Transverse colon (tissue), 4 donors: ENCODE data around the gene GPC6. TPM values are rescaled to one million over a fixed set of nuclear protein-coding genes. Genes with fewer than 3 reads are reported as not detected.

Source experiments
- DNase-seq: peaks from one replicate; pipeline ENCODE4 v3.0.0-alpha.2; 2019
- H3K27ac ChIP-seq, 4 donors: fragments of 200-600 bp; sonication (generic); 2 replicates each; pipeline ENCODE4 v1.5.1; 2016 to 2018; ENCODE audit warnings: inconsistent platforms in 4 of 4
- H3K27me3 ChIP-seq: fragments of 200-600 bp; sonication (generic); 2 replicates; pipeline ENCODE4 v1.5.1; 2017; ENCODE audit warnings: inconsistent platforms
- H3K36me3 ChIP-seq, 4 donors: fragments of 200-600 bp; sonication (generic); 2 replicates each; pipeline ENCODE4 v1.5.1; 2017 to 2019; ENCODE audit warnings: inconsistent platforms in 4 of 4
- H3K4me1 ChIP-seq, 4 donors: fragments of 200-600 bp; sonication (generic); 2 replicates each; pipeline ENCODE4 v1.5.1; 2017 to 2020; ENCODE audit warnings: inconsistent platforms in 4 of 4
- H3K4me3 ChIP-seq, 4 donors: fragments of 200-600 bp; sonication (generic); 1 replicate in 1 of 4; 2 replicates in 3 of 4; pipeline versions ENCODE4 v1.5.1 to v1.6.1; 2017 to 2019; ENCODE audit warnings: inconsistent platforms in 4 of 4
- H3K9me3 ChIP-seq, 2 donors: fragments of 200-600 bp; sonication (generic); 2 replicates each; pipeline ENCODE4 v1.5.1; 2017 to 2019; ENCODE audit warnings: inconsistent platforms in 2 of 2
- CTCF ChIP-seq, 5 experiments: fragments of 200-600 bp in 3 of 5; fragments of 450-650 bp in 2 of 5; sonication (generic) in 3 of 5; IDR thresholded peaks; 1 replicate in 2 of 5; 2 replicates in 3 of 5; pipeline ENCODE4 v1.5.1; 2016 to 2017; ENCODE audit warnings: antibody characterized with exemption in 5 of 5, inconsistent platforms in 3 of 5, mild to moderate bottlenecking in 2 of 5, moderate library complexity in 1 of 5
- EP300 ChIP-seq: sonication (generic); formaldehyde crosslinking; IDR thresholded peaks from one replicate; pipeline ENCODE4 v1.6.1; 2017; ENCODE audit warnings: antibody characterized with exemption, low read depth
- POLR2A ChIP-seq: fragments of 450-650 bp; IDR thresholded peaks from one replicate; pipeline ENCODE4 v1.6.1; 2016; ENCODE audit warnings: antibody characterized with exemption, mild to moderate bottlenecking, moderate library complexity
- POLR2AphosphoS5 ChIP-seq, 3 donors: sonication (generic); formaldehyde crosslinking; IDR thresholded peaks; one replicate each; pipeline ENCODE4 v1.6.1; 2016; ENCODE audit warnings: antibody characterized with exemption in 3 of 3
- WGBS, 2 donors: methylation state at CpG; one replicate each; pipeline ENCODE4 v1.1.5; 2018; ENCODE audit warnings: low coverage in 1 of 2; 5-methylcytosine and 5-hydroxymethylcytosine counted together
- in situ Hi-C, 4 donors: fragments of 200-750 bp; cut with MboI; loops; one replicate each; pipeline versions ENCODE4 v1.15.0 to v1.15.1; 2017; ENCODE audit warnings: low sequenced_read_pairs in 3 of 4, low pct_ligation_motif_present in 1 of 4, low pct_unique_long_range_greater_than_20kb in 1 of 4
- intact Hi-C: fragments of 100-400 bp; cut with DNase I; formaldehyde crosslinking; loops from one replicate; pipeline ENCODE4 v1.15.1; 2023; ENCODE audit warnings: low total_unique reads
- total RNA-seq, 4 donors: library from RNA; depleted of rRNA; stranded (reverse); fragments of >200 nt; gene quantifications; one replicate each; pipeline ENCODE4 v1.1.0, GENCODE V29; 2016

The GPC6 gene
- total RNA-seq, 4 donors from 2014 or later = 0.75 to 5.7 (median 4.0) TPM

DNA sequence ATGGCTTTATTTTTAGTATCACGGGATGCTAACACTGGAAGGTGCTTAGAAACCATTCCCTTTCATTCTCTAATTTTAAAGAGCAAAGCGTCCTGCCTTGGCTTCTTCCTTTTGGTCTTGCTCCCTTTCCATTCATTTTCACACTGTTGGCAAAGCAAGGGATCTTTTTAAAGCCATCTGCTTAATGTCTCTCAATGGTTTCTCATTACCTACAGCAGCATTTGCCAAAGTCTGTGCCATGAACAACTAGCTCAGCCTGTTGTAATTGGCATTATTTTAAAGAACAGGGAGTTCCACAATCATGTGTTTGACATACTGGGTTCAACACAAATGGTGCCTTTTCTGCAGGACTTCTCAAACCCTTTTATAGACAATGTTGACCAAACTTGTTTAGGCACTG is 444.3 kb downstream of the GPC6 start:
- no peaks in the 10 kb centered on the region for H3K27me3 ChIP-seq

DNA sequence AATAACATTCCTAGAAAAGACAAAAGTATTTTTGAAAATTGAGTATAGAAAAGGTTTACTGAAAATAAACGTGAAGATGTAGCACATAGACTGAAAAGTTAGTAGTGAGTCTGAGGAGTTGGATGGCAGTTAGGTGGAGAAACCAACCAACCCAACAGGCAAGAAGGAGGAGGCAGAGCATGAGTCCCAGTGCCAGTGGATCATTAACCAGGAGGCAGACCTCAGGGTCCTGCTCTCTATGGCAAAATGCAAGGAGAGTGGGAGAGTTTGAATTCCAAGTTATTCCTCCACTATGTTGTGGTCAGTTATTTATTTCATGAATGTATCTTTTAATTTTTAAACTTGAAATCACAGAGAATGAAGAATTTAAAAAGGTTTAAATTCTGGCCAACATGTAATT is 446.4 kb downstream of the GPC6 start:
- no peak overlapping the region for H3K4me3 ChIP-seq
- H3K4me1 ChIP-seq = no peaks in the 10 kb centered on the region
- DNase-seq = no peak
- 83 to 88% methylated on average over 1 of the region's 1 CpG for WGBS, 2 donors
- H3K9me3 ChIP-seq = no peaks in the 10 kb centered on the region
- H3K27ac ChIP-seq = no peak overlapping the region
- in situ Hi-C loops = no loop called here
- intact Hi-C loops = no loop called here
- TF ChIP-seq POLR2AphosphoS5 (IDR thresholded peaks at IDR 0.05) (no peak), EP300 (no peak), CTCF (IDR thresholded peaks at IDR 0.05) (no peak), POLR2A (no peak)
- H3K36me3 ChIP-seq = no peaks in the 10 kb centered on the region
- no peaks in the 10 kb centered on the region for H3K27me3 ChIP-seq

More for the DNA sequence above, 444.3 kb downstream of the GPC6 start:
- peak in 1 of 3 donors; percentile 10 for TF ChIP-seq POLR2AphosphoS5 (IDR thresholded peaks at IDR 0.05)
- no peak for TF ChIP-seq POLR2A
- intact Hi-C loops = no loop called here
- no peaks in the 10 kb centered on the region for H3K36me3 ChIP-seq
- DNase-seq = no peak
- in situ Hi-C loops = no loop called here
- no peaks in the 10 kb centered on the region for H3K4me1 ChIP-seq
- no peaks in the 10 kb centered on the region for H3K9me3 ChIP-seq
- WGBS, 2 donors = 67 to 71% methylated on average over 2 of the region's 2 CpGs
- no peak overlapping the region for H3K4me3 ChIP-seq
- no peak overlapping the region for H3K27ac ChIP-seq

GRCh38 chr13:93673885-93674284 is 447.3 kb downstream of the GPC6 start:
- Histone ChIP-seq H3K27ac (no peak overlapping the region), H3K4me3 (no peak overlapping the region), H3K4me1 (no peaks in the 10 kb centered on the region), H3K27me3 (no peaks in the 10 kb centered on the region), H3K36me3 (no peaks in the 10 kb centered on the region), H3K9me3 (no peaks in the 10 kb centered on the region)
- intact Hi-C loops (loop anchor here (2.0 kb wide), 1 partner anchor 43 kb away; no protein-coding TSS in a partner anchor), in situ Hi-C loops (no loop called here)
- WGBS, 2 donors = 55 to 70% methylated on average over 3 of the region's 3 CpGs
- no peak for TF ChIP-seq CTCF (IDR thresholded peaks at IDR 0.05)
- no peak for TF ChIP-seq POLR2A
- TF ChIP-seq POLR2AphosphoS5 (IDR thresholded peaks at IDR 0.05) = no peak
- TF ChIP-seq EP300 = no peak
- no peak for DNase-seq

DNA sequence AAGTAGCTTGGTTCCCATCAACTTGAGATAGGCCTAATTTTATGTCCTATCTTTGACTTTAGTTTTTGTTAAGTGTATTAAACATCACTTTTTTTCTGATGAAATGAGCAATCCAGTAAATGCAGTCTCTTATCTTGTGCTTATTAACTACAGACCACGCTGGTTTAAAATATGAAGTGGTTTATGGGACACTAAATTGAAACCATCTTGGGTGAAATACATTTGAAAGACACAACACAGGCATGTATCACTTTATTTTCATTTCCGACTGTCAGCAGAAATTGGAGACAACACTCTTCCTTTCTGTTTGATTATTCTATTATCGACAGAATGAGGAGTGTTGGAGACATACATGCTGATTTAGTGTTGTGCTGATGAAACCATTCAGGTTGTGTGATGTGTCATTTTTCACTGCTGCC is 447.7 kb downstream of the GPC6 start:
- no peak overlapping the region for H3K27ac ChIP-seq
- TF ChIP-seq POLR2AphosphoS5 (IDR thresholded peaks at IDR 0.05) (no peak), CTCF (IDR thresholded peaks at IDR 0.05) (no peak)
- H3K4me1 ChIP-seq = no peaks in the 10 kb centered on the region
- DNase-seq = no peak
- intact Hi-C loops (loop anchor here (2.0 kb wide), 1 partner anchor 42 kb away; no protein-coding TSS in a partner anchor), in situ Hi-C loops (no loop called here)
- 35 to 44% methylated on average over 3 of the region's 3 CpGs for WGBS, 2 donors
- H3K4me3 ChIP-seq = no peak overlapping the region
- no peaks in the 10 kb centered on the region for H3K9me3 ChIP-seq
- no peaks in the 10 kb centered on the region for H3K36me3 ChIP-seq
- no peaks in the 10 kb centered on the region for H3K27me3 ChIP-seq

DNA sequence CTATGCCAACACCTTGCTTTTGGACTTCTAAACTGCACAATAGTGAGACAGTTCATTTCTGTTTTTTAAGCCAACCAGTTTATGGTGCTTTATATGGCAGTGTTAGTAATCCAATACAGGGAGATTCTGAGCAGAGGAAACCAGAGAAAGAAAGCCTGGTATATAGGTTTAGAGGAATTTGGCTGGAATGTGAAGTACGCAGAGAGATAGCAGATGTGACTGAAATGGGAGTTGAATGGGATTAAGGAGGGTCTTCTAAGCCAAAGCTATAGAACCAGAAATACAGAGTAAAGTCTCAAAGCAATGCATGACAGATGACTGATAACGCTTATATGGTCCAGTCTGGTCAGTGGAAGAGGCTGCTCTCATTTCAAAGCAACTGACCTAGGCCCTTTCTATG is 453.7 kb downstream of the GPC6 start:
- Histone ChIP-seq H3K36me3 (no peaks in the 10 kb centered on the region), H3K4me3 (no peak overlapping the region), H3K4me1 (no peaks in the 10 kb centered on the region), H3K9me3 (no peaks in the 10 kb centered on the region), H3K27ac (no peak overlapping the region), H3K27me3 (no peaks in the 10 kb centered on the region)
- TF ChIP-seq POLR2A (no peak), EP300 (no peak), CTCF (IDR thresholded peaks at IDR 0.05) (no peak), POLR2AphosphoS5 (IDR thresholded peaks at IDR 0.05) (no peak)
- 85 to 86% methylated on average over 2 of the region's 2 CpGs for WGBS, 2 donors
- in situ Hi-C loops (no loop called here), intact Hi-C loops (no loop called here)
- no peak for DNase-seq
